H7 (cell line): Measurements from ENCODE around the gene PDLIM7. TPM values are rescaled to one million over a fixed set of nuclear protein-coding genes. Genes with fewer than 3 reads are reported as not detected.

ENCODE experiments used
- DNase-seq: peaks from one replicate; pipeline ENCODE4 v3.0.0; 2012
- H3K27me3 ChIP-seq: 2 replicates; pipeline ENCODE4 v1.6.0; 2011; ENCODE audit warnings: mild to moderate bottlenecking, low read length; ENCODE audit not compliant: control insufficient read depth, insufficient read depth
- H3K36me3 ChIP-seq: replicated peaks from 2 replicates; pipeline ENCODE4 v1.5.1; 2011; ENCODE audit warnings: low read length; ENCODE audit not compliant: control insufficient read depth, insufficient read depth
- H3K4me3 ChIP-seq: 2 replicates; pipeline ENCODE4 v1.5.1; 2011; ENCODE audit warnings: low read depth, mild to moderate bottlenecking, control low read depth, low read length, moderate library complexity; ENCODE audit not compliant: insufficient read depth
- total RNA-seq: library from RNA; depleted of rRNA; stranded (reverse); fragments of >200 nt; shearing (Covaris generic); gene quantifications from 2 replicates; pipeline ENCODE4 v1.2.3, GENCODE V29; 2014

The PDLIM7 gene
- total RNA-seq, 1 experiment from 2014 or later = 97.3 TPM

GRCh38 chr5:177529247-177530203 is 32.1 kb upstream of the PDLIM7 start:
- H3K27me3 ChIP-seq = no peaks in the 10 kb centered on the region
- no peak overlapping the region for H3K4me3 ChIP-seq
- peaks cover 57% of the 10 kb centered on the region for H3K36me3 ChIP-seq
- DNase-seq = no peak

DNA sequence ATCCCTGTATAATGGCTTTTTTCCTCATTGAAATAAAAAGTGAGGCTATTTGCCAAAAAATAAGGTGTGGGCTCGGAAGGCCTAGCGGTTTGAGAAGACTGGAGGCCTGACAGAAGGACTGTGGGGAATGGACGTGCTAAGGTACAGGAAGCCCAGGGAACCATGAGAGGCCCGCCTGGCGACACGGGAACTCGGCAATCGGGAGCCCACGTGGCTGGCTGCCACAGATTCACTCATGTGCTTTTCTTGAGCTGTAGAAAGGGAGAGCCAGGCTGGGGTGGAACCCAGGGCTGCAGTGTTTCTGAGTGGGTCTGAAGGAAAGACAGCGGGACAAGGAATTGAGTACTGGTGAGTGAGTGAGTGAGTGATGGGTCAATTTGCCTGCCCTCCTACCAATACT is 31.2 kb upstream of the PDLIM7 start:
- Histone ChIP-seq H3K27me3 (no peaks in the 10 kb centered on the region), H3K36me3 (peaks cover 60% of the 10 kb centered on the region), H3K4me3 (no peak overlapping the region)
- DNase-seq = no peak

DNA sequence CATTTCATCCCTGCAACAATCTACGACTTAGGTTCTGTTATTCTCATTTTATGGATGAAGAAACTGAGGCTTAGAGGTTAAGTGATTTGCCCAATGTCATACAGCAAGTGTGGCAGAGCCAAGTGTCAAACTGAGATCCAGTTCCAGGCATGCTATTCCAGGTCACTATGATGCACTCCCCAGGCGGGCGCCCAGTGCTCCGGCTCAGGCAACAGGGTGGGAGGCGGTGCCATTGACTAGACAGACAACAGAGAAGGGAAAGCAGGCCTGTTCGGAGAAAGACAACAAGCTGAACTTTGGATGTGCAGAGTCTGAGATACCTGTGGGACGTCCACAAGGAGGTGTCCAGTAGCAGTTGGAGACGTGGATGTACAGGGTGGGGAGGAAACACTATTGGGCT is 30.2 kb upstream of the PDLIM7 start:
- Histone ChIP-seq H3K36me3 (peaks cover 58% of the 10 kb centered on the region), H3K27me3 (no peaks in the 10 kb centered on the region), H3K4me3 (no peak overlapping the region)
- no peak for DNase-seq

- H3K36me3 ChIP-seq = peaks cover 52% of the 10 kb centered on the region
Observed at GRCh38 chr5:177526791-177527190, 29.4 kb upstream of the PDLIM7 start.

DNA sequence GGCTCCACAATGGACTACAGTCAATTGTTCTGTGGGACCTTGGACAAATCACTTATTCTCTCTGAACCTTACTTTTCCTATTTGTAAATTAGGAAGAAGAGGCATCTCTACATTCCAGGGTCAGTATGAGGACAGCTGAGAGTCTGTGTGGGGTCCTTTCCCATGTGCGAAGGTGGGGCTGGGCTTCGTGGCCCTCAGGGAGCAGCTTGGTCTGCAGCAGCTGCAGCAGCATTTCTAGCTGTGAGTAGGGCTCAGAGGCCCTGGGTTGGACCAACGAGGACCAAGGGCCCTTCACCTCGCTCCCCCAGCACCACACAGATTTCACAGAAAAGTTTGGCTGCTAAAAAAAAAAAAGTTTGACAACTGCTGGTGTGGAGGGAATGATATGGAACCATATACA is 28.8 kb upstream of the PDLIM7 start:
- DNase-seq = no peak
- H3K27me3 ChIP-seq = no peaks in the 10 kb centered on the region
- no peak overlapping the region for H3K4me3 ChIP-seq
- peaks cover 54% of the 10 kb centered on the region for H3K36me3 ChIP-seq

More at GRCh38 chr5:177526791-177527190, 29.4 kb upstream of the PDLIM7 start:
- H3K4me3 ChIP-seq = no peak overlapping the region
- H3K27me3 ChIP-seq = no peaks in the 10 kb centered on the region
- no peak for DNase-seq

DNA sequence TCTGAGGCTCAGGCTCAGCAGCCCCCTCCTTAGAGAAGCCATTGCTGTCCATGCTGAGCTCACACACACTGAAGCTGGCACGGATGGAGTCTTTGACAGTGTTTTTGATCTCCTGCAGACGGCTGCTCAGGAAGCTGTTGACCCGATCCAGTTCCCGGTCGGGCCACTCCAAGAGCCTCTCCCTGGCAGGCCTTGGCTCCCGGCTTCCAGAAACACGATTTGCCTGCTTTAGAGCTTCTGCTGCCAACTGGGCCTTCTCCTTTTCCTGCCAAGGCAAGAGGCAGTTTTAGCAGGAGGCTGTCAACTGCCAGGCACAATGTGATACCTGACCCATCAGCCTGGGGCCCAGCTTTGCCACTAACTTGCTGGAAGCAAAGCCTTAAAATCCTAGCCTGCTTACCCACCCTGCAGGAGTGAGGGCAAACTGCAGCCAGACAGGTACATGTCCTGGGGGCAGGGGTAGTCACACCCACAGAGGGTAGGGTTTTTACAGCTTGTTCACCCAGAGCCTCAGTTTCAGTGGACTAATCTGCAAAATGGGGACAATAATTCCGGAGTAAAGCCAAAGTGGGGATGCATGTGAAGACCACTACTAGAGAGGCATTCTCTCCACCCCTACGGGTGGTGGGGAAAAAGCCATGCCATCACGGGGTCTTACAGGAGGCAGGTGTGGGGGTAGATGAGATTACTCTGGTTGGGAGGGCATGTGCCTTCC is 27.7 kb upstream of the PDLIM7 start:
- H3K4me3 ChIP-seq = no peak overlapping the region
- no peak for DNase-seq
- no peaks in the 10 kb centered on the region for H3K27me3 ChIP-seq
- peaks cover 54% of the 10 kb centered on the region for H3K36me3 ChIP-seq

GRCh38 chr5:177524539-177524900 is 27.1 kb upstream of the PDLIM7 start:
- DNase-seq = no peak
- H3K27me3 ChIP-seq = no peaks in the 10 kb centered on the region
- H3K36me3 ChIP-seq = peaks cover 50% of the 10 kb centered on the region
- H3K4me3 ChIP-seq = no peak overlapping the region

DNA sequence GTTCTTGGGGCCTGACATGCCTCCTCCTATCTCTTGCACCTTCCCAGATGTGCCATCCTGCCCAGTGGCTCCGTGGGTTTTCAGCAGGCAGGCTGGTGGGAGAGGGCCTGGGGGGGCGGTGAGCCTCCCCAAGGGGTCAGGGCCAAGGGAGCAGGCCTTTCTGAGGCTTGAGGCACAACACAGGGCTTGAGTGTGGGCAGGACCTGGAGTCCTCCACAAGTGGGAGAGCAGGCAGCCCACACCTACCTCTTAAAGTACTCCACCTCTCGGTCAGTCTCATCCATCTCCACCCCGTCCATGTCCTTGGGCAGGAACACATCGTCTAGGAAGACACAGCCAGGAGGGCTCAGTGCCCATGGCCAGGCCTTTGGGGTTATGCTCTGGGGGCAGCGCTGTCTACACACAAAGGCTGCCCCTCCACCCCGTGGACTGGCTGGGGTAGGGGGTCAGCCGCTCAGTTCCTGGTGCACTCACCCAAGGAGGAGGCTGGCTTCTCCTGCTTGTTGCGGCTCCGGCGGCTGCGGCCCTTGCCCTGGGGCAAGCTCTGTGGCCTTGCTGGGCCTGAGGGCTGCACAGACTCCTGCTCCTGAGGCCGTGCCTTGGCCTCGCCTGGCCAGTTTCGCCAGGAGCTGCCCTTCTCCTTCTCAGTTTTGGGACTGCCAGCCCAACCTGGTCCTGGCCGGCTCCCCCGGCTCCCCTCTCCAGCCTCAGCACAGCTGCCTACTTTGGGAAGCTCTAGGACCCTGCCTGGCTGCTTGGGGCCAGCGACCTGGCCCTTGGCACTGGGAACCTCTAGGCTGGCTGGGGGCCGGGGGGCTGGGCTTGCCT is 26.5 kb upstream of the PDLIM7 start:
- Histone ChIP-seq H3K4me3 (no peak overlapping the region), H3K36me3 (peaks cover 47% of the 10 kb centered on the region), H3K27me3 (no peaks in the 10 kb centered on the region)
- DNase-seq = no peak

- Histone ChIP-seq H3K27me3 (no peaks in the 10 kb centered on the region), H3K4me3 (no peak overlapping the region)
- no peak for DNase-seq
Observed at GRCh38 chr5:177520916-177521513, 23.6 kb upstream of the PDLIM7 start.

GRCh38 chr5:177520271-177520670 is 22.9 kb upstream of the PDLIM7 start:
- no peaks in the 10 kb centered on the region for H3K27me3 ChIP-seq
- H3K36me3 ChIP-seq = peaks cover 36% of the 10 kb centered on the region

More at GRCh38 chr5:177520916-177521513, 23.6 kb upstream of the PDLIM7 start:
- H3K36me3 ChIP-seq = peaks cover 35% of the 10 kb centered on the region

GRCh38 chr5:177519463-177520235 is 22.2 kb upstream of the PDLIM7 start:
- no peak overlapping the region for H3K4me3 ChIP-seq
- DNase-seq = no peak
- peaks cover 38% of the 10 kb centered on the region for H3K36me3 ChIP-seq
- no peaks in the 10 kb centered on the region for H3K27me3 ChIP-seq

More at GRCh38 chr5:177520271-177520670, 22.9 kb upstream of the PDLIM7 start:
- no peak overlapping the region for H3K4me3 ChIP-seq
- DNase-seq = no peak

- peaks cover 50% of the 10 kb centered on the region for H3K36me3 ChIP-seq
- peak; percentile 99 for DNase-seq
- H3K27me3 ChIP-seq = no peaks in the 10 kb centered on the region
- peak within 1 kb of the TSS; percentile 100 for H3K4me3 ChIP-seq
Observed at GRCh38 chr5:177516601-177517568, 19.5 kb upstream of the PDLIM7 start, which contains the start of gene DDX41. Gene DDX41, minus strand, starts transcription at chr5:177516961. Its CDS starts 16 bp downstream, at chr5:177516945.
